GM08714 (cell line): Measurements from ENCODE around the gene KBTBD6.
A peak's percentile ranks its signal among the peaks of the same experiment; 100 is the strongest.

Source experiments
- H3K4me3 ChIP-seq: fragments of 200-500 bp; sonication (Bioruptor generic); 2 replicates; pipeline ENCODE4 v1.5.1; 2014; ENCODE audit warnings: mild to moderate bottlenecking, low read length, inconsistent platforms
- ZNF274 ChIP-seq: IDR thresholded peaks from 2 replicates; pipeline ENCODE4 v1.6.1; 2012; ENCODE audit warnings: mild to moderate bottlenecking, low read depth, low read length

Gene KBTBD6

GRCh38 chr13:41145136-41145908 lies 12.7 kb upstream of the KBTBD6 start:
- no peak overlapping the region for H3K4me3 ChIP-seq
- TF ChIP-seq ZNF274: no peak

DNA sequence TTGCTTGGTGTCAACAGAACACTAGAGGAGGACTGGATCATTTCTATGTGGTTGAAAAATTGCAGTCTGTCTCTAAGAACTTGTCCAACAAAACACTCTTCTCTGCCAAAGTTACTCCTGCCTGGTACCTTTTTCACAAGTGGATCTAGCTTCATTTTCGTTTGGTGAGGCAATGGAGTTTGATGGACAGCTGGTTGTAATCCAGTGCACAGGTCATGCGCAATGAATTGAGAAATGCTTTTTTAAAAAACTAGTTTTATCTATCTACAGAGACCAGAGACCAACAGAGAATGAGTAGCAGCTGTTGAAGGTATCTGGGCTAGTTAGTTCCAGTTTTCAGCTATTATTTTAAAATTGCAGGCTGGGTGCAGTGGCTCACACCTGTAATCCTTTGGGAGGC lies 12.0 kb upstream of the KBTBD6 start:
- no peak for TF ChIP-seq ZNF274
- no peak overlapping the region for H3K4me3 ChIP-seq

- no peak overlapping the region for H3K4me3 ChIP-seq
- TF ChIP-seq ZNF274: no peak
These were observed 6.8 kb upstream of the KBTBD6 start for GRCh38 chr13:41139296-41139966.

GRCh38 chr13:41137951-41138350 lies 5.3 kb upstream of the KBTBD6 start:
- no peak overlapping the region for H3K4me3 ChIP-seq
- no peak for TF ChIP-seq ZNF274

DNA sequence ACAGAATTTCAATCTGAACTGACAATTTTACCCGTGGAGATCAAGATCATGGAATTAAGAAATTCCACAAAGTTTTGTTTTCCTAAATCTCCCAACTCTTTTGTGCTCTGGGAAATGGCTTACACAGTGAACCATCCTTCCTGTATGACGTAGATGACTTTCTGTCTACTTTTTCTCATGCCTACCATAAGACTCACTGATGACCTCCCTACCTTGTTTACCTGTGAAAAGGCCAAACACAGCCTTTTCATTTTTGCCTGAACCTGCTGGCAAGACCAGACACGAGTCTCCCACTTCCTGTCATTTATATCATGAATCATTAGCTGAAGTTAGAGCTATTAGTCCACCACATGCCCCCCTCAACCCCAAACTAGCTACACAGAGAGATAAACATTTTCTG lies 4.6 kb upstream of the KBTBD6 start:
- H3K4me3 ChIP-seq: no peak overlapping the region
- TF ChIP-seq ZNF274: no peak

DNA sequence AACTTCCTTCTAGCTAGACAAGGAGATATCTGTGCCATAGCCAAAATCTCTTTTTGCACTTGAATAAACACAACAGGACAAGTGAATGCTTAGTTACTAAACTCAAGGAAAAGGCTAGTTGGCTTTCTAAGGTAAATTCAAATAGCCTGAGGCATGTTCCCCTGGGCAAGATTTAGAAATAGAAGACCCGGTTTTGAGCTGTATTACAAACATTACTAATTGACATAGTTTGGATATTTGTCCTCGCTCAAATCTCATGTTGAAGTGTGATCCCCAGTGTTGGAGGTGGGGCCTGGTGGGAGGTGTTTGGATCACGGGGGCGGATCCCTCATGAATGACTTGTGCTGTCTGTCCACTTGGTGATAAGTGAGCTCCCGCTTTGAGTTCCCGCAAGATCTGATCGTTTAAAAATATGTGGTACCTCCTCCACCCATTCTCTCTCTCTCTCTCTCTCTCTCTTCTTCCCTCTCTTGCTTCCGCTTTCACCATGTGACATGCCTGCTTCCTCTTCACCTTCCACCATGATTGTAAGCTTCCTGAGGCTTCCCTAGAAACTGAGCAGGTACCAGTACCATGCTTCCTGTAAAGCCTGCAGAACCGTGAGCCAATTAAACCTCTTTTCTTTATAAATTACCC lies 3.9 kb upstream of the KBTBD6 start:
- H3K4me3 ChIP-seq: no peak overlapping the region
- no peak for TF ChIP-seq ZNF274

DNA sequence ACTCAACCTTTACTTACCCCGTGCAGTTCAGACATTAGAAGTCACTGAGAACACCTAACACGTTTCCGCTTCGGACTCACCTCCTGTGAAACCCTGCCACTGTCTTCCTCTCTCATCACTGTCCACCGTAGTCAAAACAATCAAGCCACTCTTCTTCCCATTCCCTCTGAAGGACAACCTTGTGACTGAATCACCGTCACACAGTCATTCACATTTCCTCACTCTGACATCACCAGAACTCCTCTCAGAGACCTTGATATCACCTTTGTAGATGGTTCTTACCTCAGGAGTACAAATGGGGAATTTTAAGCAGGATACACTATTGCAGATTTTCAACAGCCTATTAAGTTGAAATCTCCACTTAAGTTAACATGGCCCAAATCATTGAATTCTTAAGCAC lies 1.3 kb upstream of the KBTBD6 start:
- no peak for TF ChIP-seq ZNF274
- H3K4me3 ChIP-seq: peak overlapping the region; percentile 76; the same call in 1 of the 2 replicates

- peak overlapping the region; percentile 76 for H3K4me3 ChIP-seq
These were observed 716 bp downstream of the KBTBD6 start for GRCh38 chr13:41131660-41132511.

- peak overlapping the region; percentile 64; the same call in 1 of the 2 replicates for H3K4me3 ChIP-seq
These were observed 1.4 kb downstream of the KBTBD6 start for GRCh38 chr13:41131189-41131588.

DNA sequence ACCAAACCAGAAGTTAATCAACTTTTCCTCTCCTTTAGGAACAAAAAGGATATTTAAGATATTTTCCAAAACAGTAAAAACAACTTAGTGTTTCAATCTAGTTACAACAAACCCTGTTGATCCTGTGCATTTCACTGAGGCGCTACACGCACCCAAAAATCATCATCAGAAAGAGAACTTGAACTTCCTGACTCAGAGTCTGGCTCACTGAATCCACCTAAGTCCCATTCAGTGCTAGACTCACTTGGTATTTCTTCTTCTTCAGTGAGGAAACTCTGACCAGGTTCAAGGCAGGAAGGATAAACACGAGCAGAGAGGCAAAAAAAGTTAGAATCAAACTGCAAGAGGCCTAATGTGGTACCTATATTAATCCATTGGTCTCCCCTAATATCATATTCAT lies 2.2 kb downstream of the KBTBD6 start:
- TF ChIP-seq ZNF274: no peak
- peak overlapping the region; percentile 64 for H3K4me3 ChIP-seq

- no peak for TF ChIP-seq ZNF274
- H3K4me3 ChIP-seq: no peak overlapping the region
These were observed 4.9 kb downstream of the KBTBD6 start for GRCh38 chr13:41127701-41128100.

GRCh38 chr13:41122838-41123237 lies 9.8 kb downstream of the KBTBD6 start:
- H3K4me3 ChIP-seq: no peak overlapping the region
- TF ChIP-seq ZNF274: no peak

DNA sequence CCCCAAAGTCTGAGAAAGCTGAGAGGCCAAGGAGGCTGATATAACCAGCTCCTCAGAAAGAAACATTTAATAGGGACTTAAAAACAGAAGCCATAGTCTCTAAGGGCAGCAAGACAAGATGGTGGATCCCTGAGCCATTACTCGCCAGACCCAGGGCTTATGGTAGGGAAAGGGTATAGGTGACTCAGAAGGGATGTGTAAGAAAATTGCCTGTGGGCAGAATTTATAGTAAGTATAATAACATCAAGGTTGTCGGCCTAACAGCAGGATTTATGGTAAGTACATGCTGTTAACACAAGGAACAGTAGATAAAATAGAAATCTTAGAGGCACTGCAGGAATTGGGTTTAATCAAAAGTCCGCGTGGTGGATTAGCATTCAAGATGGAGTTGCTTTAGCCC lies 14.7 kb downstream of the KBTBD6 start:
- H3K4me3 ChIP-seq: no peak overlapping the region
- TF ChIP-seq ZNF274: no peak

- no peak overlapping the region for H3K4me3 ChIP-seq
- TF ChIP-seq ZNF274: no peak
These were observed 21.1 kb downstream of the KBTBD6 start for GRCh38 chr13:41111454-41111853.
